Measurements from ENCODE around the gene GAMT.
A peak's percentile ranks its signal among the peaks of the same experiment; 100 is the strongest.
"Not testable (repeated sequence)": the region's sequence is repeated elsewhere in the genome, so short reads cannot be mapped to it uniquely, and the experiment has no call there.

The GAMT gene

GRCh38 chr19:1421958-1422305 is 20.6 kb upstream of the GAMT start:
- TF ChIP-seq, protein P1, sequence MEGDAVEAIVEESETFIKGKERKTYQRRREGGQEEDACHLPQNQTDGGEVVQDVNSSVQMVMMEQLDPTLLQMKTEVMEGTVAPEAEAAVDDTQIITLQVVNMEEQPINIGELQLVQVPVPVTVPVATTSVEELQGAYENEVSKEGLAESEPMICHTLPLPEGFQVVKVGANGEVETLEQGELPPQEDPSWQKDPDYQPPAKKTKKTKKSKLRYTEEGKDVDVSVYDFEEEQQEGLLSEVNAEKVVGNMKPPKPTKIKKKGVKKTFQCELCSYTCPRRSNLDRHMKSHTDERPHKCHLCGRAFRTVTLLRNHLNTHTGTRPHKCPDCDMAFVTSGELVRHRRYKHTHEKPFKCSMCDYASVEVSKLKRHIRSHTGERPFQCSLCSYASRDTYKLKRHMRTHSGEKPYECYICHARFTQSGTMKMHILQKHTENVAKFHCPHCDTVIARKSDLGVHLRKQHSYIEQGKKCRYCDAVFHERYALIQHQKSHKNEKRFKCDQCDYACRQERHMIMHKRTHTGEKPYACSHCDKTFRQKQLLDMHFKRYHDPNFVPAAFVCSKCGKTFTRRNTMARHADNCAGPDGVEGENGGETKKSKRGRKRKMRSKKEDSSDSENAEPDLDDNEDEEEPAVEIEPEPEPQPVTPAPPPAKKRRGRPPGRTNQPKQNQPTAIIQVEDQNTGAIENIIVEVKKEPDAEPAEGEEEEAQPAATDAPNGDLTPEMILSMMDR (IDR thresholded peaks at IDR 0.05), result no peak
- TF ChIP-seq ZFX (IDR thresholded peaks at IDR 0.05; ENCODE audit: borderline replicate concordance), result no peak
- H3K27ac ChIP-seq, result no peak overlapping the region; the same call in 1 of the 2 replicates

- TF ChIP-seq ZFX (IDR thresholded peaks at IDR 0.05; ENCODE audit: borderline replicate concordance), result no peak
- TF ChIP-seq, protein P1 (IDR thresholded peaks at IDR 0.05), result no peak
- peak overlapping the region; percentile 1; the same call in 1 of the 2 replicates for H3K27ac ChIP-seq
These were observed 20.0 kb upstream of the GAMT start for GRCh38 chr19:1421218-1421957.

- no peak for TF ChIP-seq ZFX (IDR thresholded peaks at IDR 0.05; ENCODE audit: borderline replicate concordance)
- TF ChIP-seq, protein P1 (IDR thresholded peaks at IDR 0.05), result no peak
- H3K27ac ChIP-seq, result 0 out of 2 replicates have a peak overlapping the region, but pooled peaks have one; percentile 1
These were observed 19.2 kb upstream of the GAMT start for GRCh38 chr19:1420590-1420989.

- not testable (repeated sequence) for H3K27ac ChIP-seq
These were observed 18.7 kb upstream of the GAMT start for GRCh38 chr19:1420085-1420484.

DNA sequence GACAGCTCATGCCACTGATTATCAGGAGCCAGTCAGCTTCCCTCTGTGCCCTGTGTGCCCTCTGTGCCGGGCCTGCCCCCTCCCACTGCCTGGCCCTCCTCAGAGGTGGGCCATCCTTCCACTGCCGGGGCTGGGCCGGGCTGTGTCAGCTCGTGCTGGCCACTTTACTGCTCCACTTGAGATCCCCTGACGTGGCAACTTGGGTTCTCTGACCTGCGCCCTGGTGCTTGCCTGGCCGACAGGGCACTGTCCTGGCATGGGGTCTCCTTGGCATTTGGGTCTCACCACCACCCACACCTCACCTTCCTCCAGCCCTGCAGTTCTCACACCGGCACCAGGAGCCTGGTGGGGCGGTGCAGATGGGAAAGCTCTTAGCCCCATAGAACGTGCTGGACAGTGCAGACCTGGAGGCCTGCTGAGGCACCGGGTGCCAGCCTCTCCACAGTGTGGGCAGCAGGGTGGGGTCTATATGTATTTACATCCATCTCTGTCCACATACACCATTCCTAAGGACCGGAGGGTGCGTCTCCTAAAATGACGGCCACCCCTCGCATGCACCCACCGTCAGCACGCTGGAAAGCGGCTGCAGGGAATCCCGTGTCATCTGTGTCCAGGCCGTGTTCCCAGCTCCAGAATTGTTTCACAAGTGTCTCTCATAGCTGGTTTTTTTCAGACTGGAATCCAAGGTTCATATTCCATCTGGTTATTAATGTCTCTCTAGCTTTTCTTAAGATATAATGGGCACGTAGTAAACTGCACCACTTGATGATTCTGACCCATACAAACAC is 17.8 kb upstream of the GAMT start:
- TF ChIP-seq, protein P1 (IDR thresholded peaks at IDR 0.05), result no peak
- TF ChIP-seq ZFX (IDR thresholded peaks at IDR 0.05; ENCODE audit: borderline replicate concordance), result no peak
- no peak overlapping the region for H3K27ac ChIP-seq

DNA sequence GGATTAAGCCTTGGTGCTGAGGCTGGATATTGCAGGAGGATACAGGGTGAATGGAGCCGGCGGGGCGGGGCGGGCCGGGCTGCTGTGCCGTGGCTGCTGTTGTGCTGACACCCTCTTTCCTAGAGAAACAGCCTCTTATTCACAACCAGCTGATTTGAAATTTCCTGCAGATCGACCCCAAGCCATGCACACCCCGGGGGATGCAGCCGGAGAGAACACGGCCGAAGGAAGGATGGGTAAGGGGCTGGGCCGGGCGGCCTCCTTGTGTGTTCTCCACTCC is 17.1 kb upstream of the GAMT start:
- TF ChIP-seq ZFX (IDR thresholded peaks at IDR 0.05; ENCODE audit: borderline replicate concordance), result no peak
- TF ChIP-seq, protein P1 (IDR thresholded peaks at IDR 0.05), result no peak
- H3K27ac ChIP-seq, result no peak overlapping the region

DNA sequence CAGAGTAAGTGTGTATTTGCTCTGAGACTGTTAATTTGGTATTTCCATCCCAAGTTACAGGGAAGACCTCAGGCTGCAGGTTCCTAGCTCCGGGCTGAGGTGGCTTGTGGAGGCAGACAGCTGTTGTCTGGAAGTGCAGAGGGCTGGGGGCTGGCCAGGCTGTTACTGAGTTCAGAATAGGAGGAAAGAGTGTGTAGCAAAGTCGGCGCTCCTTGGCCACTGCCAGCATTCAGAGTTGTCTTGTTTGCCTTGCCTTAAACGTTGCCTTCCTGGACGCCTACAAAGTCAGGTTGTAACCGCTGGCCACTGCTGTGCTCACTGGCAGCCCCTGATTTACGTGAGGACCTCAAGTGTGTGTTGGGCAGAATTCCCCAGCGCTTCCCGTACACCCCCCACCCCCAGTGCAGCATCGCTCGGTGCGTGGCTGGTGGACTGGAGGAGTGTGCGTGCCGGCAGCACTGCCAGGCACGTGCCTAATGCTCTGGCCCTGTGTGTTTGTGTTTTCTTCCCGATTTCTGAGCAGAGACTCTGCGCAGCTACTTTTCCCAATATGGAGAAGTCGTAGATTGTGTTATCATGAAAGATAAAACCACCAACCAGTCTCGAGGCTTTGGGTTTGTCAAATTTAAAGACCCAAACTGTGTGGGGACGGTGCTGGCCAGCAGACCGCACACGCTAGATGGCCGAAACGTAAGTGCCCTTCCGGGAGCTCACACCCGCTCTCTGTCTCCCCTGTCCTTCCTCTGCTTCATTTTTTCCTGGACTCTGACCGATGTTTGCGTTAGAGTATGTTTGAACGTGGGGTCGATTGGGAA is 16.5 kb upstream of the GAMT start:
- no peak for TF ChIP-seq ZFX (IDR thresholded peaks at IDR 0.05; ENCODE audit: borderline replicate concordance)
- TF ChIP-seq, protein P1 (IDR thresholded peaks at IDR 0.05), result no peak
- H3K27ac ChIP-seq, result 0 out of 2 replicates have a peak overlapping the region, but pooled peaks have one; percentile 98

Measured in 22Rv1 (cell line).